K562 (cell line): ENCODE data around the gene LRRC47.

Experiments
- CTCF ChIP-seq, 3 experiments: IDR thresholded peaks in 2 of 3; conservative IDR thresholded peaks in 1 of 3; 2 replicates each; pipeline ENCODE4 v1.5.1; 2011 to 2012; ENCODE audit warnings: low read length in 3 of 3, mild to moderate bottlenecking in 3 of 3, control low read depth in 2 of 3, improper control_type of control experiment in 1 of 3, inconsistent platforms in 1 of 3, low read depth in 1 of 3, mixed read lengths in 1 of 3, moderate library complexity in 1 of 3; ENCODE audit not compliant: insufficient read depth in 2 of 3
- TOE1 ChIP-seq, 2 experiments: fragments of 450-650 bp in 1 of 2; sonication (generic) in 1 of 2; formaldehyde crosslinking in 1 of 2; IDR thresholded peaks; 2 replicates each; pipeline versions ENCODE4 v1.7.1 to v1.8.0; 2016 to 2022; ENCODE audit warnings: borderline replicate concordance in 2 of 2, mild to moderate bottlenecking in 2 of 2, antibody characterized with exemption in 1 of 2, inconsistent platforms in 1 of 2, low read depth in 1 of 2, missing genetic modification reagents in 1 of 2, moderate library complexity in 1 of 2
- ZNF3 ChIP-seq: fragments of 250-450 bp; sonication (Bioruptor Pico); IDR thresholded peaks from 2 replicates; pipeline ENCODE4 v1.5.0; 2021; ENCODE audit warnings: mild to moderate bottlenecking, moderate library complexity
- ZNF354B ChIP-seq: fragments of 250-450 bp; sonication (Bioruptor Pico); IDR thresholded peaks from 2 replicates; pipeline ENCODE4 v1.4.0; 2020

GRCh38 chr1:3787745-3788605 is 8.3 kb downstream of the LRRC47 start:
- TF ChIP-seq ZNF354B (CRISPR knock-in tag) (no peak), ZNF3 (CRISPR knock-in tag) (no peak), CTCF (IDR thresholded peaks at IDR 0.05 in 2 of 3, conservative IDR thresholded peaks at IDR 0.05 in 1 of 3; ENCODE audit: insufficient read depth in 2 of 3, low read depth in 1 of 3, low read length in 3 of 3) (no peak), TOE1 (IDR thresholded peaks at IDR 0.05; ENCODE audit: borderline replicate concordance) (no peak), TOE1 (CRISPR knock-in tag; IDR thresholded peaks at IDR 0.05; ENCODE audit: borderline replicate concordance, low read depth) (no peak)
